ENCODE measurements around the gene CEP170. TPM values are rescaled to one million over a fixed set of nuclear protein-coding genes. Genes with fewer than 3 reads are reported as not detected.

Gene CEP170
- total RNA-seq, 1 donor from 2014 or later: 51.3 TPM

DNA sequence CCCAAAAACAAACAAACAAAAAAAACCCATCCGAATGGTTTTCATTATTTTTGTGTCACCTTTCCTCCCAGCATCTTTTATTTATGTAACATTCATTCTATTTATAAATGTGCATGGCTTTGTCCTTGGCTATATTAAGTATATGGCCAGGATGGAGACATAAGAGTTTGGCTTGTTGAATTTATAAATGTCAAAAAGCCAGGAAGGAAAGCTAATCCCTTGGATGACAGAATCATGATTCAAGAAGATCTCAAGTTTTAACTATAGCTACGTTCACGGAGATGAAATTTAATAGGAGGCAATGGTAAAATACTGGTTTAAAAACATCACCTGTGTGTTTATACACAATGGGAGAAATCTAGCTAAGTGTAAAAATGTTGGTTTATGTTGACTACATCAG, 5.0 kb downstream of the CEP170 start:
- peak overlapping the region; percentile 20 for H3K4me3 ChIP-seq
- intact Hi-C loops (cut with micrococcal nuclease): no loop called here
- H3K27me3 ChIP-seq (ENCODE audit: low read depth): no peaks in the 10 kb centered on the region
- peaks cover 87% of the 10 kb centered on the region for H3K4me1 ChIP-seq
- no peaks in the 10 kb centered on the region for H3K36me3 ChIP-seq
- peak overlapping the region; percentile 67 for H3K27ac ChIP-seq (replicated peaks)
- H3K9me3 ChIP-seq (replicated peaks): no peaks in the 10 kb centered on the region
- DNase-seq: no peak
- TF ChIP-seq, protein P1, sequence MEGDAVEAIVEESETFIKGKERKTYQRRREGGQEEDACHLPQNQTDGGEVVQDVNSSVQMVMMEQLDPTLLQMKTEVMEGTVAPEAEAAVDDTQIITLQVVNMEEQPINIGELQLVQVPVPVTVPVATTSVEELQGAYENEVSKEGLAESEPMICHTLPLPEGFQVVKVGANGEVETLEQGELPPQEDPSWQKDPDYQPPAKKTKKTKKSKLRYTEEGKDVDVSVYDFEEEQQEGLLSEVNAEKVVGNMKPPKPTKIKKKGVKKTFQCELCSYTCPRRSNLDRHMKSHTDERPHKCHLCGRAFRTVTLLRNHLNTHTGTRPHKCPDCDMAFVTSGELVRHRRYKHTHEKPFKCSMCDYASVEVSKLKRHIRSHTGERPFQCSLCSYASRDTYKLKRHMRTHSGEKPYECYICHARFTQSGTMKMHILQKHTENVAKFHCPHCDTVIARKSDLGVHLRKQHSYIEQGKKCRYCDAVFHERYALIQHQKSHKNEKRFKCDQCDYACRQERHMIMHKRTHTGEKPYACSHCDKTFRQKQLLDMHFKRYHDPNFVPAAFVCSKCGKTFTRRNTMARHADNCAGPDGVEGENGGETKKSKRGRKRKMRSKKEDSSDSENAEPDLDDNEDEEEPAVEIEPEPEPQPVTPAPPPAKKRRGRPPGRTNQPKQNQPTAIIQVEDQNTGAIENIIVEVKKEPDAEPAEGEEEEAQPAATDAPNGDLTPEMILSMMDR (IDR thresholded peaks at IDR 0.05; ENCODE audit: borderline replicate concordance): no peak

DNA sequence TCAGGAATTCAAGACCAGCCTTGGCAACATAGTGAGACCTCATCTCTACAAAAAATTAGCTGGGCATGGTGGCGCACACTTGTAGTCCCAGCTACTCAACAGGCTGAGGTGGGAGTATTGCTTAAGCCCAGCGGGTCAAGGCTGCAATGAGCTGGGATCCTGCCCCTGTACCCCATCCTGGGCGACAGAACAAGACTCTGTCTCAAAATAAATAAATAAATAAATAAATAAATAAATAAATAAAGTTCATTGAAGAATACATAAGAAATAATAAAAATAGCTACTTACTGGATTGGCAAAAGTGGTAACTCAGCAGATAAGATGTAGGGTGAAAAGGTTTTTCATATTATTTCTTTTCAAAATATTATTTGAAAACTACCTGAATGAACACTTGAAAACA, 5.9 kb downstream of the CEP170 start:
- Histone ChIP-seq H3K4me1 (peaks cover 82% of the 10 kb centered on the region), H3K36me3 (no peaks in the 10 kb centered on the region), H3K4me3 (no peak overlapping the region), H3K27me3 (ENCODE audit: low read depth) (no peaks in the 10 kb centered on the region), H3K9me3 (replicated peaks) (no peaks in the 10 kb centered on the region), H3K27ac (replicated peaks) (no peak overlapping the region)
- intact Hi-C loops (cut with micrococcal nuclease): no loop called here
- TF ChIP-seq, protein P1 (IDR thresholded peaks at IDR 0.05; ENCODE audit: borderline replicate concordance): no peak
- no peak for DNase-seq

DNA sequence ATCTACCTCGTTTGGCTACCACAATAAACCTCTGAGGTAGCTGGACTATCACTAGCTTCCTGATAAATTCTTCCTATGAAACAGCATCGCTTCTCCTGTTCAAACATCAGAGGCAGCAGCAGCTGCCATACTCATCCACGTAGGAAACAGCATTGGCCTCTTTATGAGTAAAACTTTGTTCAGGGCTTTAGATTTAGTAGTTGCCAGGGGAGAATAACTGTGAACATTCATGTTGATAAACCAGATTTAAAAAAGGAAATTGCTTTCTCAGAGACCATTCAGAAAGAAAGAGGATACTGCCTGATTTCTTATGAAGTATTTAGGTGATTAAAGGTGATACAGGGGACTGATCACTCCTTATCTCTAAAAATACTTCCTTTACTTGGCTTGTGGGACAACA, 7.2 kb downstream of the CEP170 start:
- DNase-seq: no peak
- intact Hi-C loops (cut with micrococcal nuclease): no loop called here
- peaks cover 75% of the 10 kb centered on the region for H3K4me1 ChIP-seq
- H3K36me3 ChIP-seq: no peaks in the 10 kb centered on the region
- H3K9me3 ChIP-seq (replicated peaks): no peaks in the 10 kb centered on the region
- H3K27ac ChIP-seq (replicated peaks): peak overlapping the region; percentile 9
- H3K4me3 ChIP-seq: no peak overlapping the region
- no peaks in the 10 kb centered on the region for H3K27me3 ChIP-seq (ENCODE audit: low read depth)
- TF ChIP-seq, protein P1 (IDR thresholded peaks at IDR 0.05; ENCODE audit: borderline replicate concordance): no peak

DNA sequence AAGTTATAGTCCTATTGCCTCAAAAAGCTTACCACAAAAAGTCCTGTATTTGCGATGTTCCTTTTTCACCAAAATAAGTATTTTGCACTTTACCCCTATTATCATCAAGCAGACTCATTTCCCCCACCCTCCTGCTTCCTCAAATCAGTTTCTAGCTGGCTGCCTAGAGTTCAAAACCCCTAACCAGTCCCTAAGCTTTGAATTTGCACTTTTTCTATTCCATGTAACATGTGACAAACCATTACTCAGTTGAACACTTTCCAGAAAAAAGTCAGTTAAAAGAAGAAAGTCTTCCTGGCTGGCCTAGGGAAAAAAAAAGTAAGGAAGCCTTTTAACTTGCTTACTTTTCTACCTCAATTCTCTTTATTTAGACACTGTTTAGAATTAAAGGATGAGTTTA, 8.2 kb downstream of the CEP170 start:
- DNase-seq: no peak
- H3K36me3 ChIP-seq: no peaks in the 10 kb centered on the region
- no peaks in the 10 kb centered on the region for H3K9me3 ChIP-seq (replicated peaks)
- peaks cover 69% of the 10 kb centered on the region for H3K4me1 ChIP-seq
- H3K4me3 ChIP-seq: no peak overlapping the region
- H3K27ac ChIP-seq (replicated peaks): peak overlapping the region; percentile 14
- TF ChIP-seq, protein P1 (IDR thresholded peaks at IDR 0.05; ENCODE audit: borderline replicate concordance): no peak
- H3K27me3 ChIP-seq (ENCODE audit: low read depth): no peaks in the 10 kb centered on the region
- intact Hi-C loops (cut with micrococcal nuclease): no loop called here

DNA sequence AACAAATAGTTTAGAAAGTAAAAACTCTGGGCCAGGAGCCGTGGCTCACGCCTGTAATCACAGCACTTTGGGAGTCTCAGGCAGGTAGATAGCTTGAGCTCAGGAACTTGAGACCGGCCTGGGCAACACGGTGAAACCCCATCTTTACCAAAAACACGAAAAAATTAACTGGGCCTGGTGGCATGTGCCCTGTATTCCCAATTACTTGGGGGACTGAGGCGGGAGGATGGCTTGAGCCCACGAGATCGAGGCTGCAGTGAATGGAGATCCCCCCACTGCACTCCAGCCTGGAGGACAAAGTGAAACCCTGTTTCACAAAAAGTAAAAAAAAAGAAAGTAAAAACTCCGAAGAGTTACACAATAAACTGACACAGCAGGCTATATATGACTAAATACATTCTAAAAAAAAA, 10.6 kb downstream of the CEP170 start:
- Histone ChIP-seq H3K27ac (replicated peaks) (no peak overlapping the region), H3K36me3 (no peaks in the 10 kb centered on the region), H3K4me1 (peaks cover 49% of the 10 kb centered on the region), H3K9me3 (replicated peaks) (no peaks in the 10 kb centered on the region), H3K27me3 (ENCODE audit: low read depth) (no peaks in the 10 kb centered on the region), H3K4me3 (no peak overlapping the region)
- intact Hi-C loops (cut with micrococcal nuclease): no loop called here
- DNase-seq: no peak
- TF ChIP-seq, protein P1 (IDR thresholded peaks at IDR 0.05; ENCODE audit: borderline replicate concordance): no peak

Data from left ventricle myocardium inferior (tissue), 1 donor.